Right lobe of liver (tissue), 4 donors: ENCODE measurements around the gene SNED1.

Source experiments
- CTCF ChIP-seq, 4 donors: fragments of 200-600 bp in 3 of 4; fragments of 450-650 bp in 1 of 4; IDR thresholded peaks; one replicate each; pipeline versions ENCODE4 v1.5.1 to v1.8.0; 2016 to 2022; ENCODE audit warnings: antibody characterized with exemption in 4 of 4, mild to moderate bottlenecking in 2 of 4
- POLR2A ChIP-seq: fragments of 450-650 bp; IDR thresholded peaks from one replicate; pipeline ENCODE4 v1.6.1; 2017; ENCODE audit warnings: antibody characterized with exemption, mild to moderate bottlenecking
- donor health status: DM: no; HTN: no; CAD: no.
- donor health status: DM: no; HTN: no; CAD: no.
- donor health status: DM: no; HTN: yes; CAD: no.

- TF ChIP-seq CTCF (IDR thresholded peaks at IDR 0.05) (no peak), POLR2A (no peak)
These were observed 84.6 kb downstream of the SNED1 start for GRCh38 chr2:241083091-241083415.
